Middle frontal gyrus (tissue), 1 donor: ENCODE measurements around the gene DHX16.

Source experiments
- DNase-seq: peaks from one replicate; pipeline ENCODE4 v3.0.0-alpha.2; 2015; ENCODE audit warnings: low spot score; ENCODE audit errors: extremely low spot score

DHX16 gene

DNA sequence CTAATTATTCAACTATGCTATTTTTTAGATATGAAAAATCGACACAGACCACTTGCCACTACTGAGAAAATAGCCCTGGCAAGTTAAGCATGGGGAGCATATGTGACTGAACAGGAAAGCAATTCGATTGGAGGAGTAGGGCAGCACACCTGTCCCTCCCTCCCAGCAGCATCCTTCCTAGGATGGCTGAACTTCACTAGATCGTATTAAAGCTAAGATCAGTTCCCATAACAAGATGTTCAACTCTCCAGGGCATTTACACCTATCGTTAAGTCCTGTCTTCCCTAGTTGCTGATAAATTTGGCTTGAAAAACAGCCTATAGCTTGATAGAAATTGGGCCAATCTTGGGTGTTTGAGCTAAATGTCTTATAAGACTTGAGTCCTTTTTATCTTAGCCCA, 62.7 kb downstream of the DHX16 start:
- DNase-seq: no peak

DNA sequence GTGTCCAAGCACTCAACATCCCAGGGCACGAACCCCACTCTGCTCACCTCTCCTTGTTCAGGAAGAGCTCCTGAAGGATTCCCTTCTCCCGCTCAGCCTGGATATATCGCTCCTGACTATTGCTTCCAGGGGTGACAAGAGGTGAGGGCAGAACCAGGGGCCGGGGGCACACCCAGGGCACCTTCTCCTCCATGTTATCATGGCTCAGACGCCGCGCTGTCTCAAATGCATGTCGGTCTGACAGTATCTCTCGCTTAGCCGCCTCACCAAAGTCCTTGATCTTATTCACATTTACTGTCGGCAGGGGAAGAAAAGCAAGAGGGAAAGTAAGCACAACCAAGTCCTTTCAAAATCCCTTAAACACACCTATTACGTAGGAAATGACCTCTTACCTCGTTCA, 68.8 kb downstream of the DHX16 start:
- no peak for DNase-seq
